ENCODE results near the gene JMJD8.

DNA sequence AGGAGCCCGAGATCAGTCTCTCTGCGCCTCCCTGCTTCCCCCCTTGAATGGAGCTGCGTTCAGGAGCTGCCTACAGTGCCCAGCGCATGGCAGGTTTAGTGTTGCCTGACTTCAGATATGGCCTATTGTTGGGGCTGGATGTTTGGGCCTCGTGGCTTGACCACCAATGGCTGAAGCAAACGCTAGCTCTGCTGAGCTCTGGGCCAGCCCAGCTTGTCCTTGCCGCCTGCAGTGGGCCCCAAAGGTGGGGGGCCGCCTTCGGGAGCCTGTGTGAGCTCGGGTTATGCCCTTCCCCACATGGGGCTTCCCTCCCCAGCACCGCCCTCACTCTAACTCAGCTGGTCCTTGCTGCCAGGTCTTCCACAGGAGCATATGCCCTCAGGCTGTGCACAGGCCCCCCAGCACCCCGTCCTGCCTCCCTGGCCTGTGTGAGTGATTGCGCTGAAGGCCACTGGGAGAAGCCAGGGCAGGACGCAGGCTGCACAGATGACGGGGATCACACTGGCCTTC, 46.0 kb downstream of the JMJD8 start:
- no peak for TF ChIP-seq EZH2 (IDR thresholded peaks at IDR 0.05; ENCODE audit: insufficient read depth, poor library complexity, severe bottlenecking)
- TF ChIP-seq EZH2phosphoT487 (IDR thresholded peaks at IDR 0.05; ENCODE audit: insufficient read depth, low read depth), result no peak

Data from GM23248 (cell line).